ENCODE data around the gene GHR.

DNA sequence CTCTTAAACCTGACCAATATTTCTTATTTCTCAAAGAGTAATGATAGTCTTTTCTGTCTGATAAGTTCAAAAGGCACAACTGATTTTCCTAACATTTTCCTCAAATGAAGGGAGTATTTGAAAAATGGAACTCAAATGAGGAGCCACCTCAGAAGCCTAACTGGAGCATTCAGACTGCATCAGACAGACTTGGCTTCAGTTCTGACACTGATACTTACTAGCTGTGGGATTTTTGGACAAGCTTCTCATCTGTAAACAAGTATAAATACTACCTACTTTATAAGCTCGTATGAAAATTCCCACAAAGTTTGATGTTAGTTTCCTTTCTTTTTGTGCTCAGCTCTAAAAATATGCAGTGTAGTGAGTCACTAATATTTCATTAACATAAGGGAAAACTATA lies 225.7 kb downstream of the GHR start:
- no peak for TF ChIP-seq NFIC (IDR thresholded peaks at IDR 0.05; ENCODE audit: low read depth, low read length)
- no peak for TF ChIP-seq GABPA (IDR thresholded peaks at IDR 0.05; ENCODE audit: low read depth)
- TF ChIP-seq ZNF384 (IDR thresholded peaks at IDR 0.05; ENCODE audit: borderline replicate concordance, low read depth, low read length): no peak
- TF ChIP-seq RCOR1 (conservative IDR thresholded peaks at IDR 0.05; ENCODE audit: low read depth, low read length): no peak
- TF ChIP-seq, protein P1, sequence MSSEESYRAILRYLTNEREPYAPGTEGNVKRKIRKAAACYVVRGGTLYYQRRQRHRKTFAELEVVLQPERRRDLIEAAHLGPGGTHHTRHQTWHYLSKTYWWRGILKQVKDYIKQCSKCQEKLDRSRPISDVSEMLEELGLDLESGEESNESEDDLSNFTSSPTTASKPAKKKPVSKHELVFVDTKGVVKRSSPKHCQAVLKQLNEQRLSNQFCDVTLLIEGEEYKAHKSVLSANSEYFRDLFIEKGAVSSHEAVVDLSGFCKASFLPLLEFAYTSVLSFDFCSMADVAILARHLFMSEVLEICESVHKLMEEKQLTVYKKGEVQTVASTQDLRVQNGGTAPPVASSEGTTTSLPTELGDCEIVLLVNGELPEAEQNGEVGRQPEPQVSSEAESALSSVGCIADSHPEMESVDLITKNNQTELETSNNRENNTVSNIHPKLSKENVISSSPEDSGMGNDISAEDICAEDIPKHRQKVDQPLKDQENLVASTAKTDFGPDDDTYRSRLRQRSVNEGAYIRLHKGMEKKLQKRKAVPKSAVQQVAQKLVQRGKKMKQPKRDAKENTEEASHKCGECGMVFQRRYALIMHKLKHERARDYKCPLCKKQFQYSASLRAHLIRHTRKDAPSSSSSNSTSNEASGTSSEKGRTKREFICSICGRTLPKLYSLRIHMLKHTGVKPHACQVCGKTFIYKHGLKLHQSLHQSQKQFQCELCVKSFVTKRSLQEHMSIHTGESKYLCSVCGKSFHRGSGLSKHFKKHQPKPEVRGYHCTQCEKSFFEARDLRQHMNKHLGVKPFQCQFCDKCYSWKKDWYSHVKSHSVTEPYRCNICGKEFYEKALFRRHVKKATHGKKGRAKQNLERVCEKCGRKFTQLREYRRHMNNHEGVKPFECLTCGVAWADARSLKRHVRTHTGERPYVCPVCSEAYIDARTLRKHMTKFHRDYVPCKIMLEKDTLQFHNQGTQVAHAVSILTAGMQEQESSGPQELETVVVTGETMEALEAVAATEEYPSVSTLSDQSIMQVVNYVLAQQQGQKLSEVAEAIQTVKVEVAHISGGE (CRISPR knock-in tag; IDR thresholded peaks at IDR 0.05): no peak
- TF ChIP-seq POLR2AphosphoS5 (IDR thresholded peaks at IDR 0.05; ENCODE audit: low read length): no peak
- no peak for TF ChIP-seq BMI1 (IDR thresholded peaks at IDR 0.05; ENCODE audit: borderline replicate concordance)
- TF ChIP-seq, protein P2, sequence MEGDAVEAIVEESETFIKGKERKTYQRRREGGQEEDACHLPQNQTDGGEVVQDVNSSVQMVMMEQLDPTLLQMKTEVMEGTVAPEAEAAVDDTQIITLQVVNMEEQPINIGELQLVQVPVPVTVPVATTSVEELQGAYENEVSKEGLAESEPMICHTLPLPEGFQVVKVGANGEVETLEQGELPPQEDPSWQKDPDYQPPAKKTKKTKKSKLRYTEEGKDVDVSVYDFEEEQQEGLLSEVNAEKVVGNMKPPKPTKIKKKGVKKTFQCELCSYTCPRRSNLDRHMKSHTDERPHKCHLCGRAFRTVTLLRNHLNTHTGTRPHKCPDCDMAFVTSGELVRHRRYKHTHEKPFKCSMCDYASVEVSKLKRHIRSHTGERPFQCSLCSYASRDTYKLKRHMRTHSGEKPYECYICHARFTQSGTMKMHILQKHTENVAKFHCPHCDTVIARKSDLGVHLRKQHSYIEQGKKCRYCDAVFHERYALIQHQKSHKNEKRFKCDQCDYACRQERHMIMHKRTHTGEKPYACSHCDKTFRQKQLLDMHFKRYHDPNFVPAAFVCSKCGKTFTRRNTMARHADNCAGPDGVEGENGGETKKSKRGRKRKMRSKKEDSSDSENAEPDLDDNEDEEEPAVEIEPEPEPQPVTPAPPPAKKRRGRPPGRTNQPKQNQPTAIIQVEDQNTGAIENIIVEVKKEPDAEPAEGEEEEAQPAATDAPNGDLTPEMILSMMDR (IDR thresholded peaks at IDR 0.05 in 2 of 3, conservative IDR thresholded peaks at IDR 0.05 in 1 of 3; ENCODE audit: control insufficient read depth in 2 of 3, extremely low read depth in 1 of 3, insufficient read depth in 1 of 3, low read depth in 3 of 3, low read length in 3 of 3): no peak
- no peak for TF ChIP-seq TCF7 (IDR thresholded peaks at IDR 0.05; ENCODE audit: borderline replicate concordance)
- TF ChIP-seq, protein P3, sequence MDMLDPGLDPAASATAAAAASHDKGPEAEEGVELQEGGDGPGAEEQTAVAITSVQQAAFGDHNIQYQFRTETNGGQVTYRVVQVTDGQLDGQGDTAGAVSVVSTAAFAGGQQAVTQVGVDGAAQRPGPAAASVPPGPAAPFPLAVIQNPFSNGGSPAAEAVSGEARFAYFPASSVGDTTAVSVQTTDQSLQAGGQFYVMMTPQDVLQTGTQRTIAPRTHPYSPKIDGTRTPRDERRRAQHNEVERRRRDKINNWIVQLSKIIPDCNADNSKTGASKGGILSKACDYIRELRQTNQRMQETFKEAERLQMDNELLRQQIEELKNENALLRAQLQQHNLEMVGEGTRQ (IDR thresholded peaks at IDR 0.05; ENCODE audit: borderline replicate concordance, low read depth, low read length): no peak
- TF ChIP-seq JUND (IDR thresholded peaks at IDR 0.05; ENCODE audit: low read depth, low read length): no peak
- no peak for TF ChIP-seq SUZ12 (IDR thresholded peaks at IDR 0.05; ENCODE audit: unreplicated experiment)
- TF ChIP-seq, protein P4, sequence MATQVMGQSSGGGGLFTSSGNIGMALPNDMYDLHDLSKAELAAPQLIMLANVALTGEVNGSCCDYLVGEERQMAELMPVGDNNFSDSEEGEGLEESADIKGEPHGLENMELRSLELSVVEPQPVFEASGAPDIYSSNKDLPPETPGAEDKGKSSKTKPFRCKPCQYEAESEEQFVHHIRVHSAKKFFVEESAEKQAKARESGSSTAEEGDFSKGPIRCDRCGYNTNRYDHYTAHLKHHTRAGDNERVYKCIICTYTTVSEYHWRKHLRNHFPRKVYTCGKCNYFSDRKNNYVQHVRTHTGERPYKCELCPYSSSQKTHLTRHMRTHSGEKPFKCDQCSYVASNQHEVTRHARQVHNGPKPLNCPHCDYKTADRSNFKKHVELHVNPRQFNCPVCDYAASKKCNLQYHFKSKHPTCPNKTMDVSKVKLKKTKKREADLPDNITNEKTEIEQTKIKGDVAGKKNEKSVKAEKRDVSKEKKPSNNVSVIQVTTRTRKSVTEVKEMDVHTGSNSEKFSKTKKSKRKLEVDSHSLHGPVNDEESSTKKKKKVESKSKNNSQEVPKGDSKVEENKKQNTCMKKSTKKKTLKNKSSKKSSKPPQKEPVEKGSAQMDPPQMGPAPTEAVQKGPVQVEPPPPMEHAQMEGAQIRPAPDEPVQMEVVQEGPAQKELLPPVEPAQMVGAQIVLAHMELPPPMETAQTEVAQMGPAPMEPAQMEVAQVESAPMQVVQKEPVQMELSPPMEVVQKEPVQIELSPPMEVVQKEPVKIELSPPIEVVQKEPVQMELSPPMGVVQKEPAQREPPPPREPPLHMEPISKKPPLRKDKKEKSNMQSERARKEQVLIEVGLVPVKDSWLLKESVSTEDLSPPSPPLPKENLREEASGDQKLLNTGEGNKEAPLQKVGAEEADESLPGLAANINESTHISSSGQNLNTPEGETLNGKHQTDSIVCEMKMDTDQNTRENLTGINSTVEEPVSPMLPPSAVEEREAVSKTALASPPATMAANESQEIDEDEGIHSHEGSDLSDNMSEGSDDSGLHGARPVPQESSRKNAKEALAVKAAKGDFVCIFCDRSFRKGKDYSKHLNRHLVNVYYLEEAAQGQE (IDR thresholded peaks at IDR 0.05; ENCODE audit: low read depth, low read length): no peak
- no peak for TF ChIP-seq POLR2A (IDR thresholded peaks at IDR 0.05; ENCODE audit: low read depth, low read length)

Data from GM12878 (cell line).